Inflammatory macrophage (primary cell): ENCODE measurements around the gene PSMD11.
"Not testable (repeated sequence)": the region's sequence is repeated elsewhere in the genome, so short reads cannot be mapped to it uniquely, and the experiment has no call there.

Experiments used
- DNase-seq, 2 donors: peaks; one replicate each; pipeline ENCODE4 v3.0.0-alpha.2; 2020 to 2022

Gene PSMD11

GRCh38 chr17:32515677-32516383, 71.5 kb downstream of the PSMD11 start:
- DNase-seq, result no peak

GRCh38 chr17:32516450-32516849, 72.1 kb downstream of the PSMD11 start:
- no peak for DNase-seq

- DNase-seq, result peak; percentile 12 to 47
These were observed 72.8 kb downstream of the PSMD11 start for GRCh38 chr17:32516940-32517701.

GRCh38 chr17:32517982-32518381, 73.7 kb downstream of the PSMD11 start:
- DNase-seq, result no peak

- DNase-seq, result no peak
These were observed 74.4 kb downstream of the PSMD11 start for GRCh38 chr17:32518646-32519227.

GRCh38 chr17:32519228-32520103, 75.2 kb downstream of the PSMD11 start:
- no peak for DNase-seq

- DNase-seq, result peak; percentile 41 to 67
These were observed 75.9 kb downstream of the PSMD11 start for GRCh38 chr17:32520104-32520701.

GRCh38 chr17:32520737-32521404, 76.6 kb downstream of the PSMD11 start:
- no peak for DNase-seq

GRCh38 chr17:32523017-32523680, 78.8 kb downstream of the PSMD11 start:
- no peak for DNase-seq

- no peak for DNase-seq
These were observed 79.7 kb downstream of the PSMD11 start for GRCh38 chr17:32523827-32524552.

GRCh38 chr17:32524553-32524880, 80.2 kb downstream of the PSMD11 start:
- DNase-seq, result not testable (repeated sequence)

GRCh38 chr17:32525122-32525521, 80.8 kb downstream of the PSMD11 start:
- no peak for DNase-seq

- no peak for DNase-seq
These were observed 82.8 kb downstream of the PSMD11 start for GRCh38 chr17:32527146-32527545.

- no peak for DNase-seq
These were observed 84.5 kb downstream of the PSMD11 start for GRCh38 chr17:32528825-32529224.

- no peak for DNase-seq
These were observed 85.3 kb downstream of the PSMD11 start for GRCh38 chr17:32529604-32530003.
